PC-9 (cell line): ENCODE measurements around the gene PIGP. TPM values are rescaled to one million over a fixed set of nuclear protein-coding genes. Genes with fewer than 3 reads are reported as not detected.

Experiments
- BruUV-seq: library from RNA; stranded (reverse); fragments of 400-500 nt; replicated peaks from 2 replicates; lab custom pipeline; 2021; lab: Mats Ljungman, UMichigan
- CTCF ChIA-PET: fragments of 300-600 bp; sonication (Branson Sonifier 250); formaldehyde crosslinking; loops from one replicate; lab custom pipeline; 2022; ENCODE audit warnings: antibody characterized with exemption; lab: Charles Lee
- POLR2A ChIA-PET: fragments of 300-600 bp; sonication (Branson Sonifier 250); formaldehyde crosslinking; loops from one replicate; lab custom pipeline; 2022; ENCODE audit warnings: antibody characterized with exemption; ENCODE audit not compliant: unreplicated experiment; lab: Charles Lee
- DNase-seq, 2 experiments: peaks; one replicate each; pipeline versions ENCODE4 v3.0.0 to v3.0.0-alpha.2; 2015 to 2022; ENCODE audit warnings: mixed read lengths in 1 of 2
- H2AFZ ChIP-seq: fragments of 200-600 bp; sonication (generic); 2 replicates; pipeline ENCODE4 v1.8.1; 2017; ENCODE audit warnings: antibody characterized with exemption
- H3F3A ChIP-seq: fragments of 200-600 bp; sonication (generic); 2 replicates; pipeline ENCODE4 v1.8.1; 2017; ENCODE audit warnings: antibody characterized with exemption, mild to moderate bottlenecking, low read depth; ENCODE audit not compliant: insufficient read depth
- H3K27ac ChIP-seq: fragments of 200-600 bp; sonication (generic); 2 replicates; pipeline ENCODE4 v1.6.1; 2016; ENCODE audit warnings: mixed run types
- H3K27me3 ChIP-seq: fragments of 200-600 bp; sonication (generic); 2 replicates; pipeline ENCODE4 v1.6.1; 2016; ENCODE audit warnings: low read depth, mixed run types; ENCODE audit not compliant: insufficient read depth
- H3K36me3 ChIP-seq: fragments of 200-600 bp; sonication (generic); 2 replicates; pipeline ENCODE4 v1.6.1; 2016; ENCODE audit warnings: low read depth, mixed run types
- H3K4me1 ChIP-seq: fragments of 200-600 bp; sonication (generic); replicated peaks from 2 replicates; pipeline ENCODE4 v1.6.1; 2016; ENCODE audit warnings: mixed run types; ENCODE audit not compliant: insufficient read depth
- H3K4me2 ChIP-seq: fragments of 200-600 bp; sonication (generic); 2 replicates; pipeline ENCODE4 v1.6.1; 2017; ENCODE audit warnings: mixed run types
- H3K4me3 ChIP-seq: fragments of 200-600 bp; sonication (generic); 2 replicates; pipeline ENCODE4 v1.6.1; 2016; ENCODE audit warnings: mixed run types
- H3K79me2 ChIP-seq: fragments of 200-600 bp; sonication (generic); 2 replicates; pipeline ENCODE4 v1.6.1; 2017; ENCODE audit warnings: low read depth, mixed run types
- H3K9me2 ChIP-seq: fragments of 200-600 bp; sonication (generic); 2 replicates; pipeline ENCODE4 v1.8.1; 2017; ENCODE audit warnings: mild to moderate bottlenecking; ENCODE audit not compliant: insufficient read depth
- H3K9me3 ChIP-seq: fragments of 200-600 bp; sonication (generic); 2 replicates; pipeline ENCODE4 v1.8.1; 2016; ENCODE audit warnings: low read depth; ENCODE audit not compliant: insufficient read depth
- H4K20me1 ChIP-seq: fragments of 200-600 bp; sonication (generic); 2 replicates; pipeline ENCODE4 v1.8.1; 2017; ENCODE audit not compliant: insufficient read depth
- EZH2 ChIP-seq: fragments of 200-600 bp; sonication (generic); IDR thresholded peaks from 2 replicates; pipeline ENCODE4 v1.8.0; 2017; ENCODE audit warnings: antibody characterized with exemption, low read depth
- intact Hi-C: fragments of 100-400 bp; cut with micrococcal nuclease; formaldehyde crosslinking; loops from one replicate; pipeline ENCODE4 v1.10.0; 2022; ENCODE audit not compliant: unreplicated experiment
- total RNA-seq: library from RNA; stranded (reverse); gene quantifications from 2 replicates; pipeline ENCODE4 v1.2.3, GENCODE V29; 2021
- TF ChIP-seq, protein P1 (sequence below): fragments of 200-600 bp; sonication (generic); conservative IDR thresholded peaks from 2 replicates; pipeline ENCODE4 v1.6.1; 2017; ENCODE audit warnings: mixed run types, antibody characterized with exemption, mild to moderate bottlenecking, moderate library complexity

The PIGP gene
- total RNA-seq, 1 experiment from 2014 or later: 20.9 TPM

DNA sequence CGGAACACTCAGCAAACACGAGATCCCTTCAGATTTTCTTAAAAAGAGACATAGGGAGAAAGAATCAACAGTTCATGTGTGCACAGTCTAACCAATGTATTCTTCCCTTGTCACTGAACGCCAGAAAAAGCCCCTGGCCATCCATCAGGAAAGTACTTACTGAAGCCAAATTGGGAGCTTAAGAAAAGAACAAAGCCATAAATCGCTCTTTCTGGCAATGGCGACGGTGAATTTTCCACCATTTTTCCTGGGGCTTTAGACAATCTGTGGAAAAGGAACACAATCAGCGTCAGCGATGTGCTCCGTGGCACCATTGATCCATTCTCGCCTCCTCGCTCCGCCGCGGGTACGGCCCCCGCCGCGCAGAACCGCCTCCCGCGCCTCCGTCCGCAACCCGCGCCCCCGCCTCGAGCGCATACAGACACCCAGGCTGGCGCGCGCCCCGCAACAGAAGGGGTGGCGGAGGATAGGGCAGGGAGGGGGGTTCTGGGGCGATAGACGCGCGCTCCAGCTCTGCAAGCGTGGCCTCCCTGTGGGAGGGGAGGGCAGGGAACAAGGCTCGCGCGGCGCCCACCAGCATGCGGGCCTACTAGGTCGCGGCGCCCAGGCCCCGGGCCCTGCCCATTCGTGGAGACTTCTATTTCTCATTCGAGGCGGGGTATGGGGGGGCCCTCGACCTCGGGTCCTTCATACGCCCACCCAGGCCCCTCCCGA, 440 bp downstream of the PIGP start:
- H3K4me2 ChIP-seq: peak overlapping the region; percentile 87
- BruUV-seq: no TSS peak
- H3K9me3 ChIP-seq: no peaks in the 10 kb centered on the region
- H3K36me3 ChIP-seq: no peaks in the 10 kb centered on the region
- peak overlapping the region; percentile 91 for H2AFZ ChIP-seq
- peak overlapping the region; percentile 70 for H3K4me3 ChIP-seq
- H3K27ac ChIP-seq: peak overlapping the region; percentile 84
- CTCF ChIA-PET: no interaction called here
- H3K9me2 ChIP-seq: no peaks in the 10 kb centered on the region
- POLR2A ChIA-PET: interaction anchor here (0.7 kb wide), 1 partner anchor 17 kb away, joined by 3 read pairs; no protein-coding TSS in a partner anchor
- peaks cover 17% of the 10 kb centered on the region for H3K4me1 ChIP-seq
- no peaks in the 10 kb centered on the region; the same call in 1 of the 2 replicates for H4K20me1 ChIP-seq
- intact Hi-C loops: loop anchor here (2.0 to 5.0 kb wide), 2 partner anchors 64 to 195 kb away; partner anchors contain the start of gene VPS26C
- no peak for TF ChIP-seq EZH2
- TF ChIP-seq, protein P1, sequence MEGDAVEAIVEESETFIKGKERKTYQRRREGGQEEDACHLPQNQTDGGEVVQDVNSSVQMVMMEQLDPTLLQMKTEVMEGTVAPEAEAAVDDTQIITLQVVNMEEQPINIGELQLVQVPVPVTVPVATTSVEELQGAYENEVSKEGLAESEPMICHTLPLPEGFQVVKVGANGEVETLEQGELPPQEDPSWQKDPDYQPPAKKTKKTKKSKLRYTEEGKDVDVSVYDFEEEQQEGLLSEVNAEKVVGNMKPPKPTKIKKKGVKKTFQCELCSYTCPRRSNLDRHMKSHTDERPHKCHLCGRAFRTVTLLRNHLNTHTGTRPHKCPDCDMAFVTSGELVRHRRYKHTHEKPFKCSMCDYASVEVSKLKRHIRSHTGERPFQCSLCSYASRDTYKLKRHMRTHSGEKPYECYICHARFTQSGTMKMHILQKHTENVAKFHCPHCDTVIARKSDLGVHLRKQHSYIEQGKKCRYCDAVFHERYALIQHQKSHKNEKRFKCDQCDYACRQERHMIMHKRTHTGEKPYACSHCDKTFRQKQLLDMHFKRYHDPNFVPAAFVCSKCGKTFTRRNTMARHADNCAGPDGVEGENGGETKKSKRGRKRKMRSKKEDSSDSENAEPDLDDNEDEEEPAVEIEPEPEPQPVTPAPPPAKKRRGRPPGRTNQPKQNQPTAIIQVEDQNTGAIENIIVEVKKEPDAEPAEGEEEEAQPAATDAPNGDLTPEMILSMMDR: no peak
- 0 out of 2 replicates have a peak, but pooled peaks cover 3% of the 10 kb centered on the region for H3F3A ChIP-seq
- DNase-seq: peak in 1 of 2 experiments; percentile 50
- peaks cover 58% of the 10 kb centered on the region for H3K79me2 ChIP-seq
- no peaks in the 10 kb centered on the region for H3K27me3 ChIP-seq

DNA sequence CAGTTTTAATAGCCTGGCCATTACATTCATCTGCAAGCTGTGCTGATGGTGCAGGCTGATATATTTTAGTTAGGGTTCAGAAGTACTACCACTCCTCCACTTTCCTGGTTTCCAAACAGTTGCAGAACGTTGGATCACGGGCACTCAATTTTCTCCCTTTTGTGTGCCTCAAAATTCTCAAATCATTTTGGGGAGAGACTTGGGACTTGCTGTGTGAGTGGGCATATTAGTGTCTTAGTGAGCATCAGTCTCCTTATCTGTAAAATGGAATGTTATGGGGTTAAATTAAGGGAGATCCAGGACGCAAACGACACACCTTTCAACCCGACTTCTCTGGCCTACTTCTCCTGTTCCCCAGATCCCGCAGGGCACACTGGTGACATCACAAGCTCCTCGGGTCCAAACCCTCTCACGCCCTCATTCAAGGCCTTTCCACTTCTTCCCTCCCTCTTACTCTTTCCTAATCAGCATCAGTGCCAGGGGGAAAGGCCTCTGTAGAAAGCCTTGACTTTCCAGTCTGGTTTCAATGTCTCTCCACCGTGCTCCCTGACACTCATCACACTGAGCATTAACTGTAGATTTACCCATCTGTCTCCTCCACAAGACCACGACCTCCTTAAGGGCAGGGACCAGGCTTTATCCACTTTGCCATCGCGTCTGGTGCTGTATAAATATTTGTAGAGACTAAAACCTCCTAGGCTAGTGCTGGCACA, 1.2 kb downstream of the PIGP start:
- Histone ChIP-seq H3K27ac (peak overlapping the region; percentile 84), H3K27me3 (no peaks in the 10 kb centered on the region), H3K36me3 (no peaks in the 10 kb centered on the region), H2AFZ (peak overlapping the region; percentile 91), H3K4me2 (peak overlapping the region; percentile 87), H3K4me1 (peaks cover 17% of the 10 kb centered on the region), H3K79me2 (peaks cover 51% of the 10 kb centered on the region), H4K20me1 (no peaks in the 10 kb centered on the region; the same call in 1 of the 2 replicates), H3K4me3 (peak overlapping the region; percentile 70), H3K9me3 (no peaks in the 10 kb centered on the region), H3K9me2 (no peaks in the 10 kb centered on the region), H3F3A (0 out of 2 replicates have a peak, but pooled peaks cover 3% of the 10 kb centered on the region)
- no peak for TF ChIP-seq EZH2
- TF ChIP-seq, protein P1: no peak
- peak in 1 of 2 experiments; percentile 62 for DNase-seq
- ChIA-PET POLR2A (interaction anchor here (0.7 kb wide), 3 partner anchors 17 to 311 kb away, joined by 3 read pairs; no protein-coding TSS in a partner anchor), CTCF (no interaction called here)
- BruUV-seq: TSS peak; percentile 58
- intact Hi-C loops: loop anchor here (2.0 to 5.0 kb wide), 2 partner anchors 63 to 196 kb away; partner anchors contain the start of gene VPS26C

DNA sequence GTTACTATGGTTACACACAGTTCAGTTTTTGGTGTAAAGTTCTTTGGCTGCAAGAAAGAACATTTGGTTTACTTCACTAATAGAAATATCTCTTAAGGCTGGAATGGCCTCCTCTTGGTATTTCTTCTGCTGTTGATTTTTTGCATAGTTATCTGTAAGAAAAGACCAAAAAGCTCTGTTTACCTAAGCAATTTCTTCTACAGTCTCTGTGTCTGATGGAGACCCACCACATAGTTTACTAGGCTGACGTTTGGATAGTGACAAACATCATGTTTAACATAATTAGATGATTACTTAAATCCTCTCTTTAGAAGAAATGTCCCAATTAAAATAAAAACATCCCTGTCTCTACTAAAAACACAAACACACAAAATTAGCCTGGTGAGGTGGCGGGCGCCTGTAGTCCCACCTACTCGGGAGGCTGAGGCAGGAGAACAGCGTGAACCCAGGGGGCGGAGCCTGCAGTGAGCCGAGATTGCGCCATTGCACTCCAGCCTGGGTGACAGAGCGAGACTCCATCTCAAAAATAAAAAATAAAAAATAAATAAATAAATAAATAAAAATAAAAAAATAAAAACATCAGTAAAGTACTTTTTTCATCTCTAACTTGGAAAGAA, 7.2 kb downstream of the PIGP start:
- Histone ChIP-seq H3K27ac (no peak overlapping the region), H3K4me2 (no peak overlapping the region), H4K20me1 (no peaks in the 10 kb centered on the region), H3K9me2 (no peaks in the 10 kb centered on the region), H3K9me3 (no peaks in the 10 kb centered on the region), H3K36me3 (no peaks in the 10 kb centered on the region; the same call in 1 of the 2 replicates), H3K4me3 (no peak overlapping the region), H3K27me3 (no peaks in the 10 kb centered on the region), H2AFZ (no peak overlapping the region), H3F3A (peaks cover 5% of the 10 kb centered on the region; the same call in 1 of the 2 replicates), H3K4me1 (peaks cover 4% of the 10 kb centered on the region), H3K79me2 (0 out of 2 replicates have a peak, but pooled peaks cover 3% of the 10 kb centered on the region)
- ChIA-PET POLR2A (no interaction called here), CTCF (no interaction called here)
- DNase-seq: no peak
- TF ChIP-seq, protein P1: no peak
- TF ChIP-seq EZH2: no peak
- intact Hi-C loops: no loop called here
- BruUV-seq: no TSS peak
